ENCODE measurements around the gene OMP. TPM values are rescaled to one million over a fixed set of nuclear protein-coding genes. Genes with fewer than 3 reads are reported as not detected.

The OMP gene
- total and polyA plus RNA-seq, 3 donors from 2014 or later, result 1.7 to 6.7 TPM; not detected in 1

- WGBS, 2 donors, result 78 to 86% methylated on average over 4 of the region's 4 CpGs
- intact Hi-C loops (cut with DNase I; ENCODE audit: low total_unique reads), result no loop called here
- no peaks in the 10 kb centered on the region for H3K36me3 ChIP-seq (ENCODE audit: low read depth, missing control alignments)
- H3K27me3 ChIP-seq, result no peaks in the 10 kb centered on the region
- TF ChIP-seq CTCF (IDR thresholded peaks at IDR 0.05), result no peak
- no peak for TF ChIP-seq POLR2A (IDR thresholded peaks at IDR 0.05)
- H3K27ac ChIP-seq, result peak overlapping the region in 1 of 2 donors; percentile 65
- no peak for DNase-seq
- H3K9me3 ChIP-seq, result no peaks in the 10 kb centered on the region
- no peak overlapping the region for H3K4me3 ChIP-seq
- H3K4me1 ChIP-seq, result peaks cover 50% of the 10 kb centered on the region
Observed at GRCh38 chr11:77141475-77141874, 38.8 kb downstream of the OMP start.

- intact Hi-C loops (cut with DNase I; ENCODE audit: low total_unique reads), result no loop called here
- H3K4me3 ChIP-seq, result no peak overlapping the region
- TF ChIP-seq POLR2A (IDR thresholded peaks at IDR 0.05) (no peak), CTCF (IDR thresholded peaks at IDR 0.05) (no peak)
- 81 to 100% methylated on average over 2 to 11 of the region's 11 CpGs for WGBS, 2 donors
- H3K9me3 ChIP-seq, result no peaks in the 10 kb centered on the region
- no peak overlapping the region for H3K27ac ChIP-seq
- peaks cover 47% of the 10 kb centered on the region for H3K4me1 ChIP-seq
- no peak for DNase-seq
- no peaks in the 10 kb centered on the region for H3K36me3 ChIP-seq (ENCODE audit: low read depth, missing control alignments)
- no peaks in the 10 kb centered on the region for H3K27me3 ChIP-seq
Observed at GRCh38 chr11:77142091-77142975, 39.7 kb downstream of the OMP start.

- no peak for DNase-seq
- intact Hi-C loops (cut with DNase I; ENCODE audit: low total_unique reads), result no loop called here
- Histone ChIP-seq H3K36me3 (ENCODE audit: low read depth, missing control alignments) (no peaks in the 10 kb centered on the region), H3K4me1 (peaks cover 39% of the 10 kb centered on the region), H3K9me3 (no peaks in the 10 kb centered on the region), H3K4me3 (no peak overlapping the region), H3K27ac (no peak overlapping the region), H3K27me3 (no peaks in the 10 kb centered on the region)
- 89 to 94% methylated on average over 8 of the region's 8 CpGs for WGBS, 2 donors
- TF ChIP-seq CTCF (IDR thresholded peaks at IDR 0.05) (no peak), POLR2A (IDR thresholded peaks at IDR 0.05) (no peak)
Observed at GRCh38 chr11:77143405-77144020, 40.9 kb downstream of the OMP start.

GRCh38 chr11:77144196-77144856 lies 41.7 kb downstream of the OMP start:
- intact Hi-C loops (cut with DNase I; ENCODE audit: low total_unique reads), result no loop called here
- Histone ChIP-seq H3K9me3 (no peaks in the 10 kb centered on the region), H3K36me3 (ENCODE audit: low read depth, missing control alignments) (no peaks in the 10 kb centered on the region), H3K4me1 (peaks cover 30% of the 10 kb centered on the region), H3K27me3 (no peaks in the 10 kb centered on the region), H3K27ac (no peak overlapping the region), H3K4me3 (no peak overlapping the region)
- 85 to 93% methylated on average over 4 to 9 of the region's 9 CpGs for WGBS, 2 donors
- no peak for DNase-seq
- TF ChIP-seq CTCF (IDR thresholded peaks at IDR 0.05) (no peak), POLR2A (IDR thresholded peaks at IDR 0.05) (no peak)
